HG03575 (cell line): ENCODE results near the gene PARD6G.
"Not testable (repeated sequence)": the region's sequence is repeated elsewhere in the genome, so short reads cannot be mapped to it uniquely, and the experiment has no call there.

Source experiments
- ATAC-seq: cut with Tn5 transposase; IDR thresholded peaks from one replicate; pipeline ENCODE4 v1.9.1; 2021; ENCODE audit not compliant: unreplicated experiment, insufficient number of reproducible peaks, low FRiP score; ENCODE audit errors: extremely low read depth

Gene PARD6G

DNA sequence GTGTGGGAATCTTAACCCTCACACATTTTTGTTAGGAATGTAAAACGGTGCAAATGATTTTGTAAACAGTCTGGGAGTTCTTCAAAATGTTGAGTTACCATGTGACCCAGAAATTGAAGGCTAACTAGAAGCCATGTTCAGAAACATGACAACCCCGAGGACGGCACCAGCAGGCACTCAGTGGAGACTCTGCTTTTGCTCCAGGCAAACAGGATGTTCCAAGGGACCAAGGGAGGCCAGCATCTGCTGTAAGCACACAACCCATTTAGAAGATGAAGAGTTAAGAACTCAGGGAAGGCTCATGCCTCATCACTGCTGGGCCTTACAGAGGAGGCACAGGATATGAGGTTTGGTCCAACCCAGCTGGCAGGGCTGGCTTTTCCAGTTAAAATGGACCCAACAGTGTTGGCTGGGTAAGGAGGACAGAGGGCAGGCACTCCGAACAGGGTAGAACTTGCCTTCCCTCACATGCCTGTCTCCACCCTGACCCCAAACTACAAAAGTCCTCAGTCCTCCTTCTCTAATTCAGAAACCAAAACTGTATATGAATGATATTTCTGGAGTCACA, 23.6 kb downstream of the PARD6G start:
- ATAC-seq = no peak

DNA sequence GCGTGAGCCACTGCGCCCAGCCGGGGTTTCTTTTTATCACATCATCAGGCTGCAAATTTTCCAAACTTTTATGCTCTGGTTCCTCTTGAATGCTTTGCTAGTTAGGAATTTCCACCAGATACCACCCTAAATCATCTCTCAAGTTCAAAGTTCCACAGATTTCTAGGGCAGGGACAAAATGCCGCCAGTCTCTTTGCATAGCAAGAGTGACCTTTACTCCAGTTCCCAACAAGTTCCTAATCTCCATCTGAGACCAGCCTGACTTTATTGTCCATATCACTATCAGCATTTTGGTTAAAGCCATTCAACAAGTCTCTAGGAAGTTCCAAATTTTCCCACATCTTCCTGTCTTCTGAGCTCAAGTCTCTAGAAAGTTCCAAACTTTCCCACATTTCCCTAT, 27.8 kb downstream of the PARD6G start:
- ATAC-seq = not testable (repeated sequence)

DNA sequence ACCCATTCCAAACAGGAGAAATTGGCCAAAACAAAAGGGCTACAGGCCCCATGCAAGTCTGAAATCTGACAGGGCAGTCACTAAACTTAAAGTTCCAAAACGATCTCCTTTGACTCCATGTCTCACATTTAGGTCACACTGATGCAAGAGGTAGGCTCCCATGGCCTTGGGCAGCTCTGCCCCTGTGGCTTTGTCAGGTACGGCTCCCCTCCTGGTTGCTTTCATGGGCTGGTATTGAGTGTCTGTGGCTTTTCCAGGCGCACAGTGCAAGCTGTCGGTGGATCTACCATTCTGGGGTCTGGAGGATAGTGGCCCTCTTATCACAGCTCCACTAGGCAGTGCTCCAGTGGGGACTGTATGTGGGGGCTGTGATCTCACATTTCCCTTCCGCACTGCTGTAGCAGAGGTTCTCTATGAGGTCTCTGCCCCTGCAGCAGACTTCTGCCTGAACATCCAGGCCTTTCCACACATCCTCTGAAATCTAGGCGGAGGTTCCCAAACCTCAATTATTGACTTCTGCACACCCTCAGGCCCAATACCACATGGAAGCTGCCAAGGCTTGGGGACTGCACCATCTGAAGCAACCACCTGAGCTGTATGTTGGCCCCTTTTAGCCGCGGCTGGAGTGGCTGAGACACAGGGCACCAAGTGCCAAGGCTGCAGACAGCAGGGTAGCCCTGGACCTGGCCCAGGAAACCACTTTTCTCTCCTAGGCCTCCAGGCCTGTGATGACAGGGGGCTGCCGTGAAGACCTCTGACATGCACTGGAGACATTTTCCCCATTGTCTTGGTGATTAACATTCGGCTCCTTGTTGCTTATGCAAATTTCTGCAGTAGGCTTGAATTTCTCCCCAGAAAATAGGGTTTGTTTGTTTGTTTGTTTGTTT, 28.7 kb downstream of the PARD6G start:
- no peak for ATAC-seq

DNA sequence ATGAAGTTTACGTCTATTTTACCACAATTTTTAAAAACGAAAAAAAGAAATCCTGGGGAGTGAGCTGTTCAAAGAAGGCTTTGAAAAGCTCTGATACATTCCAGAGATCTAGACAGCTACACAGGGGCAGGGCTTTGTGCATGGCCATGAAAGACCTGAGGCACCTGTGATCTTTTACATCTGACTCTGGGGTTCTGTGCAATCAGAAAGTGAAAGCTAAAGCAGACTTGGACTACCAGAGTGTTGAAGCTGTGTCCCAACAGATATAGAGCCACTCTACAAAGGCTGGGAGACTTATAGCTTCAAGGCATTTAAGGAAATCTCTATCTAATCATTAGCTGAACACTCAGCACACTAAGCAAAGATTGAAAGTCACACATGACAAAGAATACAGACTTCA, 34.1 kb downstream of the PARD6G start:
- no peak for ATAC-seq

GRCh38 chr18:80210312-80211083, 36.8 kb downstream of the PARD6G start:
- ATAC-seq = no peak

DNA sequence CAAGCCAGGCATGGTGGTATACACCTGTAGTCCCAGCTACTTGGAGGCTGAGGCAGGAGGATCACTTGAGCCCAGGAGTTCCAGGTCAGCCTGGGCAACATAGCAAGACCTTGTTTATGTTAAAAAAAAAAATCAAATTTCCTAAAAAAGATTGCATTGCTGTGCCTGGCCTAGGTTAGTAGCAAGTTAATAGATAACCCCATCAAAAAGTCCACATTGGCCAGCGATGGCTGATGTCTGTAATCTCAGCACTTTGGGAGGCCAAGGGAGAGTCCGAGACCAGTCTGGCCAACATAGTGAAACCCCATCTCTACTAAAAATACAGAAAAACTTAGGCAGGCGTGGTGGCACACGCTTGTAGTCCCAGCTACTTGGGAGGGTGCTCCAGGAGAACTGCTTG, 38.7 kb downstream of the PARD6G start:
- ATAC-seq = no peak

DNA sequence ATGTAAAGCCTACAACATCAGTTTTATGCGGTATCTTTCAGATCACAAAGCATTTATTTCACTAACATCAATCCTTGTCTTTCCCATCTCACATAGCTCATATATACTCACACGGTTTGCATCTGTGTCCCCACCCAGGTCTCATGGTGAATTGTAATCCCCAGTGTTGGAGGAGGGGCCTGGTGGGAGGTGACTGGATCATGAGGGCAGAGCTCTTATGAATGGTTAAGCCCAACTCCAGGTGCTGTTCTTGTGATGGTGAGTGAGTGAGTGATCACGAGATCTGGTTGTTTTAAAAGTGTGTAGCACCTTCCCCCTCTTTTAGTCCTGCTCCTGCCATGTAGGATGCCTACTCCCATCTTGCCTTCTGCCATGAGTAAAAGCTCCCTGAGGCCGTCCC, 42.0 kb downstream of the PARD6G start:
- no peak for ATAC-seq

DNA sequence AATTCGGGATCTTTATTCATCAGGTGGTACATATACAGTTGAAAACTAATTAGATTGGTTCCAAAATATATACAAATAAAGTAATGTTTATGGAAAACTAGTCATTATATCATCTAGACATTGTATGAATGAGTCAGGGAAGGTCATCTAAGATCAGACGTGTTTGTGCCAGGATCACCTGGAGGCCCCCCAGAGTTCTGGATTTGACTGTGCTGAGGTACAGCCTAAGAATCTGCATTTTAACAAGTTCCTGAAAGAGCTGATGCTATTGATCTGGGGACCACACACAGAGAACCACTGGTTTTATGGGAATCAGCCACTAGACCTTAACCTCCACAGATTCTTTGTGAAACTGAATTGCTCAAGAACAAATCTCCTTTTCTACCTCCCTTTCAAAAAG, 43.2 kb downstream of the PARD6G start:
- ATAC-seq = no peak

DNA sequence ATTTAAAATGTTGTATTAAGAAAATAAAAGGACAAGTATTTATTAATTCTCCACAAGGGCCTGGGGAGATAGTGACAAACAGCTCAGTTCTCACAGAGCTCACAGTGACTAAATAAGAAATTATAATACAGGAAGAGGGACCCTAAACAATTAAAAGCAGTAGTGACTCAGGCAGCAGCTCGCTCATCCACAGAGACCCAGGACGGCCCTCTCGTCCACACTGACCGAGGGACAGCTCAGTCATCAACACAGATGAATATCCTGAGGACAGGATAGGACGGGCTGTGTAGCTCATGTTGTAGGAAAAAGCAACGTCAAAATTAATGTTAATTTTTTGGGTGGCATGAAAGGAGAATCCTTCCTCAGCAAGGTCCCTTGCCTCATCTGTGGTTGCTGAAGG, 44.1 kb downstream of the PARD6G start:
- ATAC-seq = no peak

DNA sequence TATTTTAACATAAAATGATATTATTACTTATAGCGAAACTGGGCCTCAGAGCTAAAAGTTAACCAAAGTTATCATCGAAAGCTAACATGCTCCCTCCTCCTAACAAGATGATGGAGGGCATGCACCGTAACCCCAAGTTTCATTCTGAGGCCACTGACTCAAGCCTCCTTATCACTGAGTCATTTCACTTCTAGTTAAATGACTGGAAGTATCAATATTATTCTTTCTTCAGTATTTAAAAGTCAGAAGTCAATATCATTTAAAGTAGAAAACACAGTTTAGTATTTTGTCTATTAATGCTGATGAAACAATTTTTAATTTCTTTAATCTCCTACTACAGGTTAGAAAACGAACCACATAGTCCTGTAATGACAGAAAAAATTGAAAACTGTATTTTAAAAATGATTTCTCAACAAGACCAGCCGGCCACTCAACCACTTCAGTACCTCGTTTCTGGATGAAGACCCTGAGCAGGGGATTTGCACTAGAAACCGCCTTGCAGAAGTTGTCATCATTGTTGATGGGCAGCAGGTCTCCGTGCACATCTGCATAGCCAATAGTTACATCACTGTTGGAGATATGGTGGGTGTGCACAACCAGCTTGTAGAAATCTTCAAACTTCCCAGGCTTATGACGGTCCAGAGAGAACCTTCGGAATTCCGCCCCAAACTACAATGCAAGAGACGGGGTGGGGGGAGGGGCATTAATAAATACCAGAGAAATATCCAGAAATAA, 44.9 kb downstream of the PARD6G start:
- ATAC-seq = peak; percentile 92

DNA sequence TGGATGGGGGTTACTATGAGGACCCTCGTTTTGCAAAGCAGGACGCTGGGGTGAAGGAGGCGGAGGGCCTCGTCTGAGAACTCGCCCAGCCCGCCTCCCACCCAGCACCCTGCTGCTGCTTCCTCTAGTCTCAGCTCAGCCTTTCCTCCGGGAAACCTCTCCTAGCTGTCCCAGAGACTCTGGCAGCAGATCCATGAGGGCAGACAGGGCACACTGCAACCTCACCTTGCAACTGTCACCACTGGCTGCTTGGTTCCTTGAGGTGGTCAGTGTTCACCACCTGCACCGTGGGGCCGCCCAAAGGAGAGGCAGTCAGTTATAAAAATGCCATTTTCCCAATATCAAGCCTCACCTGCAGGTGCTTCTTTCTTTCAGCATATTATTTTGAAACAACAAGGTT, 45.6 kb downstream of the PARD6G start:
- ATAC-seq = no peak

- no peak for ATAC-seq
Observed at GRCh38 chr18:80200932-80201672, 46.2 kb downstream of the PARD6G start.

GRCh38 chr18:80200171-80200931, 47.0 kb downstream of the PARD6G start:
- no peak for ATAC-seq

GRCh38 chr18:80198994-80199748, 48.1 kb downstream of the PARD6G start:
- ATAC-seq = no peak

GRCh38 chr18:80198391-80198790, 48.9 kb downstream of the PARD6G start:
- ATAC-seq = no peak

DNA sequence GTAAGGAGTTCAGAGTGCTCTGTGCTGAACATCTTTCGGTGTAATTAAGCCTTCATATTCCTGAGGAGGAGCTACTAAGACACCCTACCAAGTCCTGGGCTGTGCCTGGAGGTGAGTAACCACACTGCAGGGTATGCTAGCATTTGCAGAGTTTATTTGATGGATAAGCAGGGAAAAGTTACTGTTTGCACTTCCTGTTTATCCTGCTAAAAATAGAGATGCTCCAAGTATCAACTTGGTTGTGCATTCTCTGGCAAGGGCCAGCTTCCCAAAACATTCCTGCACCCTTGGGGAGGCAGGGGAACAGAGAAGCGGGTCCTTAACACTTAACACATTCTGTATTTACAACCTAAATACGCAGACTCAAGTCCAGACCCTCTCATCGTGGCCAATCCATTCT, 49.8 kb downstream of the PARD6G start:
- no peak for ATAC-seq

DNA sequence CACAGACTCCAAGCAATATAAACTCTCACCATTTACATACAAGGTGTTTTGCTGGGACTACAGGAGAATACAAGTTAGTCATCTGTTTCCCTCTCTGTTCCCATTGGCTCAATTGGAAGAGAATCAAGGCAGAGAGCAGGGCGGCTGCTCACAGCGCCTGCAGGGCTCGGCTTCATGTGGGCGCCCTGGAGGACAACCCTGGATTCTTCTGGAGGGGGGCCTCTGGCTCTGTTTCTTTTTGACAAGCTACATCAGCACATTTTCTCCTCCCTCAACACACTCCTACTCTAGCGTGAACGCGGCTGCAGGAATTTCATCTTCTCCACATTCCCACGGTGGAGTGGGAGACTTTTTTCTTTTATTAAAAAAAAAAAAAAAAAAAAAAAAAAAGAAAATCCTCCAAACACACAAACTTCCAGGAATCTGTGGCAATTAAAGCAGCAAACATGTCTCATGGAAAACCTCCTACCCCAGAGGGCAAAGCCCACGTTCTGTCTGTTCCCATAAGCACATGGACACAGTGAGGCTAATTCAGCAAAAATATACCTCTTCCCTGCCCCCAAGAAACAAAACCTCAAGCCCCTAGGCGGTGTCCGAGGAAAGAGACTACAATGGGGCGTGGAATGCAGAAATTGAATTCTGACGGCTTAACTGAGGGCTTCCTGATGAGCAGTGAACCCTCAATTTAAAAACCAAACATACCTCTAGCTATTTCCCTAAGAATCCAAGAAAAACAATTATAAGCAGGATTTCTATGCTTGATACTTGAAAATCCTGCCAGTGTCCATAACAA, 50.6 kb downstream of the PARD6G start:
- ATAC-seq = no peak
